Ectodermal cell (in vitro differentiated cells): ENCODE results near the gene SAXO1.
"Not testable (repeated sequence)": the region's sequence is repeated elsewhere in the genome, so short reads cannot be mapped to it uniquely, and the experiment has no call there.

Source experiments
- H3K27ac ChIP-seq: 2 replicates; pipeline ENCODE4 v1.7.0; 2013; ENCODE audit warnings: mild to moderate bottlenecking, low read depth, low read length; ENCODE audit not compliant: insufficient read depth, poor library complexity, severe bottlenecking
- H3K27me3 ChIP-seq: 2 replicates; pipeline ENCODE4 v1.7.0; 2013; ENCODE audit warnings: mild to moderate bottlenecking, low read length; ENCODE audit not compliant: insufficient read depth, control insufficient read depth, poor library complexity, severe bottlenecking
- H3K36me3 ChIP-seq: one replicate; pipeline ENCODE4 v1.7.0; 2013; ENCODE audit warnings: low read length; ENCODE audit not compliant: control insufficient read depth, insufficient read depth
- H3K4me1 ChIP-seq: one replicate; pipeline ENCODE4 v1.7.0; 2013; ENCODE audit warnings: low read length; ENCODE audit not compliant: control insufficient read depth, insufficient read depth
- H3K4me3 ChIP-seq: 2 replicates; pipeline ENCODE4 v1.7.0; 2013; ENCODE audit warnings: low read depth, low read length, control low read depth; ENCODE audit not compliant: insufficient read depth
- H3K9me3 ChIP-seq: 2 replicates; pipeline ENCODE4 v1.7.0; 2013; ENCODE audit warnings: mild to moderate bottlenecking, low read length, moderate library complexity; ENCODE audit not compliant: control insufficient read depth
- WGBS, 2 experiments: methylation state at CpG; one replicate each; pipeline ENCODE4 v1.1.7; 2013; ENCODE audit warnings: missing lambda C conversion rate in 2 of 2; 5-methylcytosine and 5-hydroxymethylcytosine counted together

SAXO1 gene

DNA sequence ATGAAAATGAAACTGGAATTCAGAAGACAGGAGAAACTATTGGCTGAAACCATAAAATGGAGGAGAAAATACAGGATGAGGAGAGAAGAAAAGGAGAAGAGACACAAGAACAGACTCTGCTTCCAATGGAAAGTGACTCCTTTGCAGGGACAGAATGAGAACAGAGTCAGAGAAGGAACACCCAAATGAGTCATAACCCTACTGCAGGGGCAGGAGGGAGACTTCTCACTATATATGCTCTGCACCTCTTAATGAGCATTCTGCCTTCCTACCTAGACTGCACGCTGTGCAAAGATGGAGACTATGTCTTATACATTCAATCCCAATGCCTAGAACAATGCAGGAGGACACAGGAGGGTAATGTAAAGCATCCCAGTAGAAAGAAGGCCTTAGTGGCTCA, 2.1 kb downstream of the SAXO1 start:
- 77 to 83% methylated on average over 1 of the region's 1 CpG for WGBS, 2 experiments
- no peaks in the 10 kb centered on the region for H3K27me3 ChIP-seq
- no peaks in the 10 kb centered on the region for H3K36me3 ChIP-seq
- no peaks in the 10 kb centered on the region for H3K9me3 ChIP-seq
- H3K27ac ChIP-seq = no peak overlapping the region
- H3K4me3 ChIP-seq = no peak overlapping the region
- no peaks in the 10 kb centered on the region for H3K4me1 ChIP-seq

DNA sequence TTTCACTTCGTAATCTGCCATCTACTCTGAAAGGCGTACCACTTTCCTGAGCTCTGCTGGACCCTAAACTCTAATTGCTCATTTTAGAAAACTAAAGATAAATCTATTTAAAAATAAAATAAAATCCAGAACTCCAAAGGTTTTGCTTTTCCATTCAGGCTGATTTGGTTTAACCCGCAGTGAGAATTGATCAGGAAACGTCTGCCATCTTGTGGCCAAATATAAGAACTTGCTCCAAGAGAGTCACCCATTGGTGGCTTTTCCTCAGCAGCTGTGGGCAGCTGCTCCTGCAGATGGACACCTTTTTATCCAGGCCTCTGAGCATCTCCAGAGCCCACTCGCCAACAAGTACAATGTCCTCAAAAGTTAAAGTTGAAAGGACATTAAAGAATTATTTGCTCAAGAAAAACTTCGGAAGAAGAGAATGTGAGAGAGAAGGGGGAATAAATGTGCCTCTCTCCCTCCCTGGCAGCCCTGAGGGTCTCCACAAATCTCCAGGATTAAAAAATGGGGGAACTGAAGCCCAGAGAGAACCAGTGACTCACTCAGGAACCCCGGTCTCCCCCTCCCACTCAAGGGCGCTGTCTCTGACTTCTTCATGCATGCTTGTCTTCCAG, 4.1 kb downstream of the SAXO1 start:
- no peaks in the 10 kb centered on the region for H3K4me1 ChIP-seq
- no peak overlapping the region for H3K27ac ChIP-seq
- H3K9me3 ChIP-seq = no peaks in the 10 kb centered on the region
- no peaks in the 10 kb centered on the region for H3K27me3 ChIP-seq
- 34 to 37% methylated on average over 7 to 8 of the region's 8 CpGs for WGBS, 2 experiments
- H3K36me3 ChIP-seq = no peaks in the 10 kb centered on the region
- H3K4me3 ChIP-seq = no peak overlapping the region

DNA sequence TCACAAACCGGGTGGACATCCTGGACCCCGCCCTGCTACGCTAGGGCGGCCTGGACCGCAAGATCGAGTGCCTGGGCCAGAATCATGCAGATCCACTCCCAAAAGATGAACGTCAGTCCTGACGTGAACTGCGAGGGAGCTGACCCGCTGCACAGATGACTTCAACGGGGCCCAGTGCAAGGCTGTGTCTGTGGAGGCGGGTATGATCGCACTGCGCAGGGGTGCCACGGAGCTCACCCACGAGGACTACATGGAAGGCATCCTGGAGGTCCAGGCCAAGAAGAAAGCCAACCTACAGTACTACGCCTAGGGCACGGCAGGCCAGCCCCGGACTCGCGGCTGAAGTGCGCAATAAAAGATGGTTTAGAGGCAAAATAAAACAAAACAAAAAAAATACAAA, 5.2 kb downstream of the SAXO1 start:
- Histone ChIP-seq H3K27me3 (no peaks in the 10 kb centered on the region), H3K27ac (no peak overlapping the region), H3K9me3 (no peaks in the 10 kb centered on the region), H3K36me3 (no peaks in the 10 kb centered on the region), H3K4me3 (no peak overlapping the region), H3K4me1 (no peaks in the 10 kb centered on the region)
- 93 to 95% methylated on average over 21 to 22 of the region's 22 CpGs for WGBS, 2 experiments

- no peak overlapping the region for H3K4me3 ChIP-seq
- no peaks in the 10 kb centered on the region for H3K27me3 ChIP-seq
- H3K36me3 ChIP-seq = no peaks in the 10 kb centered on the region
- WGBS, 2 experiments = 96 to 97% methylated on average over 5 to 6 of the region's 6 CpGs
- H3K4me1 ChIP-seq = no peaks in the 10 kb centered on the region
- no peaks in the 10 kb centered on the region for H3K9me3 ChIP-seq
- no peak overlapping the region for H3K27ac ChIP-seq
Observed at GRCh38 chr9:19026375-19026774, 6.6 kb downstream of the SAXO1 start.

GRCh38 chr9:19023078-19023477, 9.9 kb downstream of the SAXO1 start:
- Histone ChIP-seq H3K4me1 (no peaks in the 10 kb centered on the region), H3K27me3 (no peaks in the 10 kb centered on the region), H3K27ac (no peak overlapping the region), H3K9me3 (no peaks in the 10 kb centered on the region), H3K36me3 (no peaks in the 10 kb centered on the region), H3K4me3 (no peak overlapping the region)
- WGBS, 2 experiments = 92% methylated on average over 3 to 4 of the region's 5 CpGs

DNA sequence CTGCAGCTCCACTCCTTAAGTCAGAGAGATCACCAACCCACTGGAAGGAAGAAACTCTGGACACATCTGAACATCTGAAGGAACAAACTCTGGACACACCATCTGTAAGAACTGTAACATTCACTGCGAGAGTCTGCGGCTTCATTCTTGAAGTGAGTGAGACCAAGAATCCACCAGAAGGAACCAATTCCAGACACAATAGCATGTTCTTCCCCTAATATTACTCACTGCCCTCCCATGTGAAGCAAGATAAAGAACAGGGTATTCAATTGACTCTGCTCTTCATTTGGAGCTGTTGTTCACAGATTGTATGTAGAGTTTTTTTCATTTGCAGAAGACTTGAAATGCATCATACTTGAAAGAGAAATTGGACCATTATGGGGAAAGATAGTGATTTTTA, 10.8 kb downstream of the SAXO1 start:
- Histone ChIP-seq H3K27ac (no peak overlapping the region), H3K36me3 (no peaks in the 10 kb centered on the region), H3K9me3 (no peaks in the 10 kb centered on the region), H3K4me1 (no peaks in the 10 kb centered on the region), H3K27me3 (no peaks in the 10 kb centered on the region), H3K4me3 (no peak overlapping the region)
- 95 to 96% methylated on average over 2 of the region's 2 CpGs for WGBS, 2 experiments

- H3K4me3 ChIP-seq, H3K9me3 ChIP-seq, H3K4me1 ChIP-seq, H3K27me3 ChIP-seq, H3K36me3 ChIP-seq, H3K27ac ChIP-seq: not testable (repeated sequence)
- 96 to 99% methylated on average over 2 of the region's 2 CpGs for WGBS, 2 experiments
Observed at GRCh38 chr9:19021649-19022048, 11.4 kb downstream of the SAXO1 start.

- Histone ChIP-seq H3K9me3 (no peaks in the 10 kb centered on the region), H3K27me3 (no peaks in the 10 kb centered on the region), H3K36me3 (no peaks in the 10 kb centered on the region), H3K4me1 (no peaks in the 10 kb centered on the region), H3K4me3 (no peak overlapping the region), H3K27ac (no peak overlapping the region)
- 90 to 96% methylated on average over 3 of the region's 3 CpGs for WGBS, 2 experiments
Observed at GRCh38 chr9:19020886-19021455, 12.0 kb downstream of the SAXO1 start.

GRCh38 chr9:19018201-19018600, 14.8 kb downstream of the SAXO1 start:
- 82% methylated on average over 4 of the region's 4 CpGs for WGBS, 2 experiments

DNA sequence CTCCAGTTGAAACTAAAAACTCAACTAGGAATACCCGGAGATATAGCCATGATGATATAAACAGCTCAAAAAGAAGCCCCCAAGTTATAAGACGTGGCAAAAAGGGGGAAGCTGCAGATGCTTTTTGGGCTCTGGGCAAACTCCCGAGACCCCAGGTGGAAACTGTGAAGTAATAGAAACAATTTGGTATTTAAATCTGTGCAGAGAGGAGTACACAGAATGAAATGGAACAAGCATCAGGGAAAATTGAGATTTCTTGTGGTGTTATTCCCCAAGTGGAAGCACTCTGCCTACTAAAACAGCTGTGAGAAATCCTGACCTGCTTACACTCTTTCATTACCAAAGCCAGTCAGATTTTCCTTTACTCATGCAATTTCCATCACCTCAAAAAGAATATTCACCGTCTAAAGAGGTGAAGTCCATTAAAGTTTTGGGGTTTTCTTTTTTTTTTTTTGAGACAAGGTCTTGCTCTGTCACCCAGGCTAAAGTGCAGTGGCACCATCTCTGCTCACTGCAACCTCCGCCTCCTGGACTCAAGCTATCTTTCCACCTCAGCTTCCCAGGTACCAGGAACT, 23.5 kb downstream of the SAXO1 start:
- Histone ChIP-seq H3K27ac (no peak overlapping the region), H3K9me3 (no peaks in the 10 kb centered on the region), H3K36me3 (no peaks in the 10 kb centered on the region), H3K4me1 (no peaks in the 10 kb centered on the region), H3K27me3 (no peaks in the 10 kb centered on the region), H3K4me3 (no peak overlapping the region)
- 91 to 96% methylated on average over 5 of the region's 5 CpGs for WGBS, 2 experiments

More at GRCh38 chr9:19018201-19018600, 14.8 kb downstream of the SAXO1 start:
- no peak overlapping the region for H3K27ac ChIP-seq
- H3K9me3 ChIP-seq = no peaks in the 10 kb centered on the region
- no peaks in the 10 kb centered on the region for H3K36me3 ChIP-seq
- no peak overlapping the region for H3K4me3 ChIP-seq
- no peaks in the 10 kb centered on the region for H3K27me3 ChIP-seq
- H3K4me1 ChIP-seq = no peaks in the 10 kb centered on the region
